WTC11 (cell line): ENCODE results near the gene PRR33. TPM values are rescaled to one million over a fixed set of nuclear protein-coding genes. Genes with fewer than 3 reads are reported as not detected.

Experiments used
- ATAC-seq: fragments of 200-7000 bp; cut with Tn5 transposase; 2 replicates; pipeline ENCODE4 v1.10.0; 2021; ENCODE audit warnings: mild to moderate bottlenecking, moderate library complexity
- CTCF ChIA-PET: fragments of 300-600 bp; sonication (Branson Sonifier 250); formaldehyde crosslinking; loops from one replicate; lab custom pipeline; 2021; ENCODE audit warnings: antibody characterized with exemption; lab: Charles Lee
- POLR2A ChIA-PET: fragments of 350-600 bp; sonication (Branson Sonifier 250); formaldehyde crosslinking; loops from one replicate; lab custom pipeline; 2021; ENCODE audit warnings: antibody characterized with exemption; lab: Charles Lee
- DNase-seq: peaks from one replicate; pipeline ENCODE4 v3.0.0; 2021; ENCODE audit warnings: low spot score
- H3K27ac Mint-ChIP-seq: 2 replicates; pipeline ENCODE4 v1.8.0; 2021; ENCODE audit warnings: mixed read lengths
- H3K27me3 Mint-ChIP-seq: 2 replicates; pipeline ENCODE4 v1.8.0; 2021; ENCODE audit warnings: low read depth, mild to moderate bottlenecking, moderate library complexity, mixed read lengths
- H3K36me3 Mint-ChIP-seq: 2 replicates; pipeline ENCODE4 v1.8.0; 2021; ENCODE audit warnings: mixed read lengths
- H3K4me1 Mint-ChIP-seq: 2 replicates; pipeline ENCODE4 v1.8.0; 2022; ENCODE audit warnings: mixed read lengths
- H3K4me3 Mint-ChIP-seq: 2 replicates; pipeline ENCODE4 v1.8.0; 2021; ENCODE audit warnings: mild to moderate bottlenecking, moderate library complexity, mixed read lengths
- H3K9me3 Mint-ChIP-seq: 2 replicates; pipeline ENCODE4 v1.8.0; 2021; ENCODE audit warnings: mixed read lengths
- ATF1 ChIP-seq: sonication (generic); formaldehyde crosslinking; IDR thresholded peaks from 2 replicates; pipeline ENCODE4 v1.8.1; 2023; ENCODE audit warnings: mild to moderate bottlenecking, moderate library complexity, missing genetic modification reagents
- CREM ChIP-seq: sonication (generic); formaldehyde crosslinking; IDR thresholded peaks from 2 replicates; pipeline ENCODE4 v1.8.1; 2022; ENCODE audit warnings: mild to moderate bottlenecking, missing genetic modification reagents, moderate library complexity
- ETV6 ChIP-seq: sonication (generic); formaldehyde crosslinking; IDR thresholded peaks from 2 replicates; pipeline ENCODE4 v1.8.1; 2022; ENCODE audit warnings: mild to moderate bottlenecking, missing genetic modification reagents
- FOXP1 ChIP-seq: sonication (generic); formaldehyde crosslinking; IDR thresholded peaks from 2 replicates; pipeline ENCODE4 v1.8.0; 2022; ENCODE audit warnings: missing genetic modification reagents, mild to moderate bottlenecking, moderate library complexity, borderline replicate concordance
- GABPB1 ChIP-seq: sonication (generic); formaldehyde crosslinking; IDR thresholded peaks from 2 replicates; pipeline ENCODE4 v1.8.1; 2023; ENCODE audit warnings: mild to moderate bottlenecking, missing genetic modification reagents
- JUN ChIP-seq: sonication (generic); formaldehyde crosslinking; IDR thresholded peaks from 2 replicates; pipeline ENCODE4 v1.8.0; 2023; ENCODE audit warnings: mild to moderate bottlenecking, missing genetic modification reagents
- KAT7 ChIP-seq: sonication (generic); formaldehyde crosslinking; IDR thresholded peaks from 2 replicates; pipeline ENCODE4 v1.8.1; 2023; ENCODE audit warnings: missing genetic modification reagents, mild to moderate bottlenecking, borderline replicate concordance
- MXD4 ChIP-seq: fragments of 250-450 bp; sonication (Bioruptor Pico); IDR thresholded peaks from 2 replicates; pipeline ENCODE4 v1.8.0; 2021; ENCODE audit warnings: mild to moderate bottlenecking, moderate library complexity, borderline replicate concordance
- NR3C1 ChIP-seq: sonication (generic); formaldehyde crosslinking; conservative IDR thresholded peaks from 2 replicates; pipeline ENCODE4 v1.8.1; 2023; ENCODE audit warnings: low read depth, mild to moderate bottlenecking, missing genetic modification reagents
- SMAD3 ChIP-seq: sonication (generic); formaldehyde crosslinking; IDR thresholded peaks from 2 replicates; pipeline ENCODE4 v1.8.0; 2022; ENCODE audit warnings: missing genetic modification reagents, mild to moderate bottlenecking, borderline replicate concordance
- ZBTB21 ChIP-seq: sonication (generic); formaldehyde crosslinking; IDR thresholded peaks from 2 replicates; pipeline ENCODE4 v1.8.1; 2023; ENCODE audit warnings: mild to moderate bottlenecking, missing genetic modification reagents, borderline replicate concordance
- ZNF263 ChIP-seq: sonication (generic); formaldehyde crosslinking; IDR thresholded peaks from 2 replicates; pipeline ENCODE4 v1.8.1; 2022; ENCODE audit warnings: low read depth, mild to moderate bottlenecking, moderate library complexity, missing genetic modification reagents
- total RNA-seq: library from RNA; stranded (reverse); gene quantifications from 3 replicates; pipeline ENCODE4 v1.2.3, GENCODE V29; 2021
- TF ChIP-seq, protein P1 (sequence below): fragments of 250-450 bp; sonication (Bioruptor Pico); IDR thresholded peaks from 2 replicates; pipeline ENCODE4 v1.9.0; 2021; ENCODE audit warnings: mild to moderate bottlenecking
- TF ChIP-seq, protein P2 (sequence below): sonication (generic); formaldehyde crosslinking; IDR thresholded peaks from 2 replicates; pipeline ENCODE4 v1.8.0; 2022; ENCODE audit warnings: mild to moderate bottlenecking, missing genetic modification reagents
- TF ChIP-seq, protein P3 (sequence below): sonication (generic); formaldehyde crosslinking; IDR thresholded peaks from 2 replicates; pipeline ENCODE4 v1.8.0; 2022; ENCODE audit warnings: mild to moderate bottlenecking, missing genetic modification reagents
- TF ChIP-seq, protein P4 (sequence below): sonication (generic); formaldehyde crosslinking; IDR thresholded peaks from 2 replicates; pipeline ENCODE4 v1.8.1; 2023; ENCODE audit warnings: mild to moderate bottlenecking, missing genetic modification reagents, moderate library complexity
- TF ChIP-seq, protein P5 (sequence below): sonication (generic); formaldehyde crosslinking; IDR thresholded peaks from 2 replicates; pipeline ENCODE4 v1.8.0; 2022; ENCODE audit warnings: mild to moderate bottlenecking, missing genetic modification reagents
- TF ChIP-seq, protein P6 (sequence below): sonication (generic); formaldehyde crosslinking; IDR thresholded peaks from 2 replicates; pipeline ENCODE4 v1.8.1; 2023; ENCODE audit warnings: mild to moderate bottlenecking, missing genetic modification reagents, borderline replicate concordance
- TF ChIP-seq, protein P7 (sequence below): sonication (generic); formaldehyde crosslinking; IDR thresholded peaks from 2 replicates; pipeline ENCODE4 v1.8.1; 2022; ENCODE audit warnings: mild to moderate bottlenecking, moderate library complexity, missing genetic modification reagents

The PRR33 gene
- total RNA-seq, 1 experiment from 2014 or later: not detected

DNA sequence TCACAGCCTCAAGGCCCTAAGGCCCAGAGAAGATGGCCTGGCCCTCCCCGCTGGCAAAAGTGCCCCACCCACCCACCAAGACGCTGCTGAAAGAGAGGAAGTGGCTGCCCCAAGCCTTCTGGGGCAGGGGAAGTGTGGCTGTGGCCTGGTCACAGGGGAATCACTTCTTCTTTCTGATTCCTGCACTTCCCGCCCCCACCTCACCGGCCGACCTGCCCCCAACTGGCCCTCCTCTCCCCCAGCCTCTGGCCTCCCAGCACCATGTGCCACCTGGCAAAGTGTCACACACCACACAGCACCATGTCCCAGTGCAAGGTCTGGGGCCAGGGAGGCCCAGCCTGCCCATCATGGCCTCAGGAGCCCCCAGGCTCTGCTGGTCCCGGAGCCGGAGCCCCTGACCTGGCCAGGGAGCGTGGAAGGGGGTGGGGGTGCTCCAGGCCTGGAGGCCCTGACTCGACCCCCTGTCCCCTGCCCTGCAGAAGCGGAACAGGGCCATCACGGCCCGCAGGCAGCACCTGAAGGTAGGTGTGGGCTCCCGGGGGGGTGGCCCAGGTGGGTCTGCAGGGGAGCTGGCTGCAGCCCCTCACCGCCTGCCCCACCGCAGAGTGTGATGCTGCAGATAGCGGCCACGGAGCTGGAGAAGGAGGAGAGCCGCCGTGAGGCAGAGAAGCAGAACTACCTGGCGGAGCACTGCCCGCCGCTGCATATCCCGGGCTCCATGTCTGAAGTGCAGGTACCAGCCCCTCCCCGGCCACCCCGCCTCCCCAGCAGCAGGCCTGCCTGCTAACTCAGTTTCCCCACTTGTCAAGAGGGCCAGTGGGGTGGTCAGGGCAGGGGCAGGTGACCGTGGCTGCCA is 51.5 kb downstream of the PRR33 start:
- ChIA-PET POLR2A (no interaction called here), CTCF (interaction anchor here (0.6 to 2.2 kb wide), 11 partner anchors 7 to 387 kb away, joined by 3 to 9 read pairs (median 4); no protein-coding TSS in a partner anchor)
- H3K36me3 Mint-ChIP-seq: no peaks in the 10 kb centered on the region
- ATAC-seq (no peak), DNase-seq (no peak)
- H3K27ac Mint-ChIP-seq: no peak overlapping the region
- H3K4me3 Mint-ChIP-seq: no peak overlapping the region
- no peaks in the 10 kb centered on the region for H3K4me1 Mint-ChIP-seq
- H3K27me3 Mint-ChIP-seq: no peaks in the 10 kb centered on the region
- TF ChIP-seq MXD4 (CRISPR knock-in tag): no peak
- TF ChIP-seq, protein P1, sequence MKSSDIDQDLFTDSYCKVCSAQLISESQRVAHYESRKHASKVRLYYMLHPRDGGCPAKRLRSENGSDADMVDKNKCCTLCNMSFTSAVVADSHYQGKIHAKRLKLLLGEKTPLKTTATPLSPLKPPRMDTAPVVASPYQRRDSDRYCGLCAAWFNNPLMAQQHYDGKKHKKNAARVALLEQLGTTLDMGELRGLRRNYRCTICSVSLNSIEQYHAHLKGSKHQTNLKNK: no peak
- TF ChIP-seq, protein P2, sequence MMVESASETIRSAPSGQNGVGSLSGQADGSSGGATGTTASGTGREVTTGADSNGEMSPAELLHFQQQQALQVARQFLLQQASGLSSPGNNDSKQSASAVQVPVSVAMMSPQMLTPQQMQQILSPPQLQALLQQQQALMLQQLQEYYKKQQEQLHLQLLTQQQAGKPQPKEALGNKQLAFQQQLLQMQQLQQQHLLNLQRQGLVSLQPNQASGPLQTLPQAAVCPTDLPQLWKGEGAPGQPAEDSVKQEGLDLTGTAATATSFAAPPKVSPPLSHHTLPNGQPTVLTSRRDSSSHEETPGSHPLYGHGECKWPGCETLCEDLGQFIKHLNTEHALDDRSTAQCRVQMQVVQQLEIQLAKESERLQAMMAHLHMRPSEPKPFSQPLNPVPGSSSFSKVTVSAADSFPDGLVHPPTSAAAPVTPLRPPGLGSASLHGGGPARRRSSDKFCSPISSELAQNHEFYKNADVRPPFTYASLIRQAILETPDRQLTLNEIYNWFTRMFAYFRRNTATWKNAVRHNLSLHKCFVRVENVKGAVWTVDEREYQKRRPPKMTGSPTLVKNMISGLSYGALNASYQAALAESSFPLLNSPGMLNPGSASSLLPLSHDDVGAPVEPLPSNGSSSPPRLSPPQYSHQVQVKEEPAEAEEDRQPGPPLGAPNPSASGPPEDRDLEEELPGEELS (CRISPR knock-in tag): no peak
- TF ChIP-seq, protein P3, sequence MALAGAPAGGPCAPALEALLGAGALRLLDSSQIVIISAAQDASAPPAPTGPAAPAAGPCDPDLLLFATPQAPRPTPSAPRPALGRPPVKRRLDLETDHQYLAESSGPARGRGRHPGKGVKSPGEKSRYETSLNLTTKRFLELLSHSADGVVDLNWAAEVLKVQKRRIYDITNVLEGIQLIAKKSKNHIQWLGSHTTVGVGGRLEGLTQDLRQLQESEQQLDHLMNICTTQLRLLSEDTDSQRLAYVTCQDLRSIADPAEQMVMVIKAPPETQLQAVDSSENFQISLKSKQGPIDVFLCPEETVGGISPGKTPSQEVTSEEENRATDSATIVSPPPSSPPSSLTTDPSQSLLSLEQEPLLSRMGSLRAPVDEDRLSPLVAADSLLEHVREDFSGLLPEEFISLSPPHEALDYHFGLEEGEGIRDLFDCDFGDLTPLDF (CRISPR knock-in tag): no peak
- TF ChIP-seq, protein P4, sequence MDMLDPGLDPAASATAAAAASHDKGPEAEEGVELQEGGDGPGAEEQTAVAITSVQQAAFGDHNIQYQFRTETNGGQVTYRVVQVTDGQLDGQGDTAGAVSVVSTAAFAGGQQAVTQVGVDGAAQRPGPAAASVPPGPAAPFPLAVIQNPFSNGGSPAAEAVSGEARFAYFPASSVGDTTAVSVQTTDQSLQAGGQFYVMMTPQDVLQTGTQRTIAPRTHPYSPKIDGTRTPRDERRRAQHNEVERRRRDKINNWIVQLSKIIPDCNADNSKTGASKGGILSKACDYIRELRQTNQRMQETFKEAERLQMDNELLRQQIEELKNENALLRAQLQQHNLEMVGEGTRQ: no peak
- TF ChIP-seq GABPB1 (CRISPR knock-in tag): no peak
- H3K9me3 Mint-ChIP-seq: no peaks in the 10 kb centered on the region

DNA sequence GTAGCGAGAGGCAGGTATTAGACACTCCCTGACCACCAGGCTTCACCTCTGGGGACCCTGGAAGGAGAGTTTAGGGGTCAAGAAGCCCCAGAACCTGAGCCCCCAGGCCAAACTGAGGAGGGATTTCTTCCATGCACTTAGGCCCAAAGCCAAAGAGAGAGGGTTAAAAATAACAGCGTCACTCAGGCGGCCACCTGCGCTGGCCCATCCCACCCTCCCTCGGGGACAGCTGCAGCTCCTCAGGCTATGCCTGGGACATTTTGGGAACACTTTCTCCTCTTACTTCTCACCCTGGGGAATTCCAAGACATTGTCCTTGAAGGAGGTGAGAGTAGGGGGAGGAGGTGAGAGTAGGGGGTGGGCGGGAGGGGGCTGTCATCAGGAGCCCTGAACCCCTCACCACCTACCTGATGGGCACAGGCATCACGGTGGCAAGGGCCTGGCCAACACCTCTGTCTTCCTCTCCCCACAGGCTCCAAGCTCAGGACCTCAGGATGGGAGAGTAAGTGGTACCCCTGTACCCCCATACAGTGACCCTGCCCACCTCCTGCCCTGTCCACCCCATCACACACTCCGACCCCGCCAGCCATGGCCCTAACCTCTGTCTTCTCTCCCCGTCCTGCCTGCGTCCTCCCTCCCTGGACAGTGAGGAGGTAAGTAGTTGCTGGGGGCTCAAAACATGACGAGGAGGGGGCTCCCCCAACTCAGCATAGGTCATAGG is 52.3 kb downstream of the PRR33 start:
- ChIA-PET POLR2A (no interaction called here), CTCF (interaction anchor here (0.8 to 1.5 kb wide), 4 partner anchors 37 to 312 kb away, joined by 3 to 16 read pairs (median 8); no protein-coding TSS in a partner anchor)
- Mint-ChIP-seq H3K36me3 (no peaks in the 10 kb centered on the region), H3K27ac (no peak overlapping the region), H3K9me3 (no peaks in the 10 kb centered on the region), H3K4me1 (no peaks in the 10 kb centered on the region), H3K27me3 (no peaks in the 10 kb centered on the region), H3K4me3 (no peak overlapping the region)
- TF ChIP-seq JUN (CRISPR knock-in tag) (no peak), ZNF263 (CRISPR knock-in tag) (no peak), ATF1 (CRISPR knock-in tag) (no peak), CREM (CRISPR knock-in tag) (no peak), SMAD3 (no peak), KAT7 (CRISPR knock-in tag) (no peak), ETV6 (CRISPR knock-in tag) (no peak), ZBTB21 (no peak), MXD4 (CRISPR knock-in tag) (no peak), FOXP1 (CRISPR knock-in tag) (no peak), NR3C1 (CRISPR knock-in tag) (no peak)
- TF ChIP-seq, protein P5, sequence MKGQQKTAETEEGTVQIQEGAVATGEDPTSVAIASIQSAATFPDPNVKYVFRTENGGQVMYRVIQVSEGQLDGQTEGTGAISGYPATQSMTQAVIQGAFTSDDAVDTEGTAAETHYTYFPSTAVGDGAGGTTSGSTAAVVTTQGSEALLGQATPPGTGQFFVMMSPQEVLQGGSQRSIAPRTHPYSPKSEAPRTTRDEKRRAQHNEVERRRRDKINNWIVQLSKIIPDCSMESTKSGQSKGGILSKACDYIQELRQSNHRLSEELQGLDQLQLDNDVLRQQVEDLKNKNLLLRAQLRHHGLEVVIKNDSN (CRISPR knock-in tag): no peak
- TF ChIP-seq, protein P6, sequence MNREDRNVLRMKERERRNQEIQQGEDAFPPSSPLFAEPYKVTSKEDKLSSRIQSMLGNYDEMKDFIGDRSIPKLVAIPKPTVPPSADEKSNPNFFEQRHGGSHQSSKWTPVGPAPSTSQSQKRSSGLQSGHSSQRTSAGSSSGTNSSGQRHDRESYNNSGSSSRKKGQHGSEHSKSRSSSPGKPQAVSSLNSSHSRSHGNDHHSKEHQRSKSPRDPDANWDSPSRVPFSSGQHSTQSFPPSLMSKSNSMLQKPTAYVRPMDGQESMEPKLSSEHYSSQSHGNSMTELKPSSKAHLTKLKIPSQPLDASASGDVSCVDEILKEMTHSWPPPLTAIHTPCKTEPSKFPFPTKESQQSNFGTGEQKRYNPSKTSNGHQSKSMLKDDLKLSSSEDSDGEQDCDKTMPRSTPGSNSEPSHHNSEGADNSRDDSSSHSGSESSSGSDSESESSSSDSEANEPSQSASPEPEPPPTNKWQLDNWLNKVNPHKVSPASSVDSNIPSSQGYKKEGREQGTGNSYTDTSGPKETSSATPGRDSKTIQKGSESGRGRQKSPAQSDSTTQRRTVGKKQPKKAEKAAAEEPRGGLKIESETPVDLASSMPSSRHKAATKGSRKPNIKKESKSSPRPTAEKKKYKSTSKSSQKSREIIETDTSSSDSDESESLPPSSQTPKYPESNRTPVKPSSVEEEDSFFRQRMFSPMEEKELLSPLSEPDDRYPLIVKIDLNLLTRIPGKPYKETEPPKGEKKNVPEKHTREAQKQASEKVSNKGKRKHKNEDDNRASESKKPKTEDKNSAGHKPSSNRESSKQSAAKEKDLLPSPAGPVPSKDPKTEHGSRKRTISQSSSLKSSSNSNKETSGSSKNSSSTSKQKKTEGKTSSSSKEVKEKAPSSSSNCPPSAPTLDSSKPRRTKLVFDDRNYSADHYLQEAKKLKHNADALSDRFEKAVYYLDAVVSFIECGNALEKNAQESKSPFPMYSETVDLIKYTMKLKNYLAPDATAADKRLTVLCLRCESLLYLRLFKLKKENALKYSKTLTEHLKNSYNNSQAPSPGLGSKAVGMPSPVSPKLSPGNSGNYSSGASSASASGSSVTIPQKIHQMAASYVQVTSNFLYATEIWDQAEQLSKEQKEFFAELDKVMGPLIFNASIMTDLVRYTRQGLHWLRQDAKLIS: no peak
- TF ChIP-seq, protein P2 (CRISPR knock-in tag): no peak
- TF ChIP-seq, protein P7, sequence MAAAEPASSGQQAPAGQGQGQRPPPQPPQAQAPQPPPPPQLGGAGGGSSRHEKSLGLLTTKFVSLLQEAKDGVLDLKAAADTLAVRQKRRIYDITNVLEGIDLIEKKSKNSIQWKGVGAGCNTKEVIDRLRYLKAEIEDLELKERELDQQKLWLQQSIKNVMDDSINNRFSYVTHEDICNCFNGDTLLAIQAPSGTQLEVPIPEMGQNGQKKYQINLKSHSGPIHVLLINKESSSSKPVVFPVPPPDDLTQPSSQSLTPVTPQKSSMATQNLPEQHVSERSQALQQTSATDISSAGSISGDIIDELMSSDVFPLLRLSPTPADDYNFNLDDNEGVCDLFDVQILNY (CRISPR knock-in tag): no peak
- ATAC-seq (no peak), DNase-seq (no peak)
